Thyroid gland (tissue), 4 donors: ENCODE results near the gene ACAD11. TPM values are rescaled to one million over a fixed set of nuclear protein-coding genes. Genes with fewer than 3 reads are reported as not detected.

Experiments
- DNase-seq, 2 donors: peaks; one replicate each; pipeline ENCODE4 v3.0.0-alpha.2; 2019
- H3K27ac ChIP-seq, 3 donors: fragments of 200-600 bp; sonication (generic); 1 replicate in 2 of 3; 2 replicates in 1 of 3; pipeline ENCODE4 v1.5.1; 2016 to 2019; ENCODE audit warnings: mild to moderate bottlenecking in 1 of 3, moderate library complexity in 1 of 3
- H3K27me3 ChIP-seq: fragments of 200-600 bp; sonication (generic); one replicate; pipeline ENCODE4 v1.5.1; 2019
- H3K36me3 ChIP-seq, 2 donors: fragments of 200-600 bp; sonication (generic); one replicate each; pipeline ENCODE4 v1.5.1; 2016 to 2019
- H3K4me1 ChIP-seq, 2 donors: fragments of 200-600 bp; sonication (generic); one replicate each; pipeline ENCODE4 v1.5.1; 2017 to 2019
- H3K4me3 ChIP-seq, 3 donors: fragments of 200-600 bp; sonication (generic); replicated peaks in 1 of 3; 1 replicate in 2 of 3; 2 replicates in 1 of 3; pipeline ENCODE4 v1.5.1; 2016; ENCODE audit warnings: mild to moderate bottlenecking in 1 of 3
- H3K9me3 ChIP-seq: fragments of 200-600 bp; sonication (generic); one replicate; pipeline ENCODE4 v1.5.1; 2017
- POLR2A ChIP-seq, 2 donors: fragments of 450-650 bp; IDR thresholded peaks; one replicate each; pipeline ENCODE4 v1.6.1; 2017; ENCODE audit warnings: antibody characterized with exemption in 2 of 2, mild to moderate bottlenecking in 2 of 2, moderate library complexity in 1 of 2
- WGBS, 2 donors: methylation state at CpG; one replicate each; pipeline ENCODE4 v1.1.5; 2017; 5-methylcytosine and 5-hydroxymethylcytosine counted together
- intact Hi-C: fragments of 100-400 bp; cut with DNase I; formaldehyde crosslinking; loops from one replicate; pipeline ENCODE4 v1.15.1; 2023
- total RNA-seq, 4 donors: library from RNA; depleted of rRNA; stranded (reverse); fragments of >200 nt; gene quantifications; one replicate each; pipeline ENCODE4 v1.2.3, GENCODE V29; 2016
- TF ChIP-seq, protein P1 (sequence below), 6 experiments: fragments of 200-600 bp in 3 of 6; fragments of 450-650 bp in 3 of 6; sonication (generic) in 3 of 6; IDR thresholded peaks; one replicate each; pipeline ENCODE4 v1.5.1; 2016 to 2019; ENCODE audit warnings: antibody characterized with exemption in 6 of 6, mild to moderate bottlenecking in 2 of 6, inconsistent platforms in 1 of 6, moderate library complexity in 1 of 6

ACAD11 gene
- total RNA-seq, 4 donors from 2014 or later = 34.9 to 42.6 (median 42.3) TPM

DNA sequence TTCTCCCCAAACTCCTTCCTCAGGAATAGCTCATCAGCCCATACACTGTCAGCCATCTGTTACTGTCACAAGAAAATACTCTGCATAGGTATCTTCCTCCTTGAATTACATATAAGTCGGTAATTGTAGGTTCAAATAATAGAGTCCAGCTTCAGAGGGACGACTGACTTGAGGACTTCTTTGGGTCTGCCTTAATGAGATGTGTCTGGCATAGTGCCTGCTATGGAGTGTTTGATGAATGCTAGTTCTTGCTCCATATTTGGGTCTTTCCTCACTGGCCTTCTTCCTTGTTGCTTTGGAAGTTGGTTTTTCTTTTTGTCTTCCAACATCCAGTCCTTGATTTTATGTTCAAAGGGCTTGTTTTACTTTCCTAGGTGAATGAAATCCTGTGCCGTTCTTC is 129.0 kb downstream of the ACAD11 start:
- intact Hi-C loops = no loop called here
- TF ChIP-seq POLR2A (IDR thresholded peaks at IDR 0.05) = no peak
- TF ChIP-seq, protein P1, sequence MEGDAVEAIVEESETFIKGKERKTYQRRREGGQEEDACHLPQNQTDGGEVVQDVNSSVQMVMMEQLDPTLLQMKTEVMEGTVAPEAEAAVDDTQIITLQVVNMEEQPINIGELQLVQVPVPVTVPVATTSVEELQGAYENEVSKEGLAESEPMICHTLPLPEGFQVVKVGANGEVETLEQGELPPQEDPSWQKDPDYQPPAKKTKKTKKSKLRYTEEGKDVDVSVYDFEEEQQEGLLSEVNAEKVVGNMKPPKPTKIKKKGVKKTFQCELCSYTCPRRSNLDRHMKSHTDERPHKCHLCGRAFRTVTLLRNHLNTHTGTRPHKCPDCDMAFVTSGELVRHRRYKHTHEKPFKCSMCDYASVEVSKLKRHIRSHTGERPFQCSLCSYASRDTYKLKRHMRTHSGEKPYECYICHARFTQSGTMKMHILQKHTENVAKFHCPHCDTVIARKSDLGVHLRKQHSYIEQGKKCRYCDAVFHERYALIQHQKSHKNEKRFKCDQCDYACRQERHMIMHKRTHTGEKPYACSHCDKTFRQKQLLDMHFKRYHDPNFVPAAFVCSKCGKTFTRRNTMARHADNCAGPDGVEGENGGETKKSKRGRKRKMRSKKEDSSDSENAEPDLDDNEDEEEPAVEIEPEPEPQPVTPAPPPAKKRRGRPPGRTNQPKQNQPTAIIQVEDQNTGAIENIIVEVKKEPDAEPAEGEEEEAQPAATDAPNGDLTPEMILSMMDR (IDR thresholded peaks at IDR 0.05) = no peak
- no peak for DNase-seq
- no peaks in the 10 kb centered on the region for H3K27me3 ChIP-seq
- no peak overlapping the region for H3K27ac ChIP-seq
- no peak overlapping the region for H3K4me3 ChIP-seq
- WGBS, 2 donors = 89 to 90% methylated on average over 3 of the region's 3 CpGs
- no peaks in the 10 kb centered on the region for H3K9me3 ChIP-seq
- H3K36me3 ChIP-seq = peaks cover 17 to 30% of the 10 kb centered on the region in 2 donors
- H3K4me1 ChIP-seq = no peaks in the 10 kb centered on the region

DNA sequence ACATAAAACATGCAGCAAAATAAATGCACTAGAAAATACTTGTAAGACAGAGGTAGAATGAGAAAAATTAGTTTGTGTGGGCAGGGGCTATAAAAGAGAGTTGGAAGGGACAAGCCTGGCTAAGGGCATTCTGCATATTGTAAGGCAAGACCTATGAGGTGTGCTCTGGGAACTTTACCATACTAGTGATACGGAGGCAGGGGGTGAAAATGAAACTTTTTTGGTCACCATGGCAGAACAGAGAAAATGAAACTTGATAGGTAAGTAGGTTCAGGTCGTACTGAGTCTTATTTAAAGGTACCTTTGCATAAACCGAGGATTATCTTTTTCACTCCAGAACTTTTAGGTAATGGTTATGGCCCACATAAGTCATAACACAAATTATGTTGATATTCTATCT is 137.3 kb downstream of the ACAD11 start:
- no peak overlapping the region for H3K27ac ChIP-seq
- H3K9me3 ChIP-seq = no peaks in the 10 kb centered on the region
- WGBS, 2 donors = 85 to 95% methylated on average over 3 of the region's 3 CpGs
- H3K36me3 ChIP-seq = peaks cover 18 to 39% of the 10 kb centered on the region in 2 donors
- TF ChIP-seq, protein P1 (IDR thresholded peaks at IDR 0.05) = no peak
- no peak for TF ChIP-seq POLR2A (IDR thresholded peaks at IDR 0.05)
- H3K4me3 ChIP-seq = no peak overlapping the region
- intact Hi-C loops = no loop called here
- no peaks in the 10 kb centered on the region for H3K27me3 ChIP-seq
- DNase-seq = no peak
- no peaks in the 10 kb centered on the region for H3K4me1 ChIP-seq

DNA sequence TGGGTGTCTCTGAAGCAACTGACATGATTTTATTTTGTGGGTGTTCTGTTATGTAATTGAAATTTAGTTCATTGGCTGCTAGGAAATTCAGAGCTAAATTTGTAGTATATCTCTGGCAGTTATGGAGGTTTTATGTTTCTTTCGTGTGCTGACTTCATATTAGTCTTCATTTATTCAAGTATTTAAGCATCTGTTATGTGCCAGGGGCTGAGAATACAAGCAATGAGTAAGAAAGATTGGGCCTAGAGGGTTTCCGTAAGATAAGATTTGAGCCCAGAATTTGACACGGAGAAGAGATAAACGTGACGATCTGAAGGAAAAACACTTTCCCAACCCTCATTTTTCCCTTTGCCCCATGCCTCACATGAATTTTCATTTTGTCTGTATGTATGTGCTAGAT is 137.7 kb downstream of the ACAD11 start:
- no peak overlapping the region for H3K27ac ChIP-seq
- H3K9me3 ChIP-seq = no peaks in the 10 kb centered on the region
- TF ChIP-seq, protein P1 (IDR thresholded peaks at IDR 0.05) = no peak
- TF ChIP-seq POLR2A (IDR thresholded peaks at IDR 0.05) = no peak
- DNase-seq = no peak
- no peaks in the 10 kb centered on the region for H3K27me3 ChIP-seq
- peaks cover 18 to 44% of the 10 kb centered on the region in 2 donors for H3K36me3 ChIP-seq
- no peaks in the 10 kb centered on the region for H3K4me1 ChIP-seq
- no peak overlapping the region for H3K4me3 ChIP-seq
- intact Hi-C loops = no loop called here
- 91 to 94% methylated on average over 5 of the region's 5 CpGs for WGBS, 2 donors

DNA sequence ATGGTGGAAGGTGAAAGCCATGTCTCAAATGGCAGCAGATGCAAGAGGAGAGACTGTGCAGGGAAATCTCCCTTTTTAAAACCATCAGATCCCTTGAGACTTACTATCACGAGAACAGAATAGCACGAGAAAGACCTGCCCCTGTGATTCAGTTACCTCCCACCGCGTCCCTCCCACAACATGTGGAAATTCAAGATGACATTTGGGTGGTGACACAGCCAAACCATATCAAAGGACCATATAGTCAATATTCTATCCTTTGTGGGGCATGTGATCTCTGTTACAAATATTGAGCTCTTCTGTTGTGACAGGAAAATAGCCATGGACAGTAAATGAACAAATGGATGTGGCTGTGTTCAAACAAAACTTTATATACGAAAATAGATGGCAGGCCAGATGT is 139.7 kb downstream of the ACAD11 start:
- H3K9me3 ChIP-seq = no peaks in the 10 kb centered on the region
- WGBS, 2 donors = 90 to 93% methylated on average over 5 of the region's 5 CpGs
- DNase-seq = no peak
- no peaks in the 10 kb centered on the region for H3K4me1 ChIP-seq
- intact Hi-C loops = no loop called here
- H3K4me3 ChIP-seq = no peak overlapping the region
- no peak for TF ChIP-seq POLR2A (IDR thresholded peaks at IDR 0.05)
- TF ChIP-seq, protein P1 (IDR thresholded peaks at IDR 0.05) = no peak
- no peaks in the 10 kb centered on the region for H3K27me3 ChIP-seq
- H3K36me3 ChIP-seq = peaks cover 15 to 42% of the 10 kb centered on the region in 2 donors
- H3K27ac ChIP-seq = no peak overlapping the region

DNA sequence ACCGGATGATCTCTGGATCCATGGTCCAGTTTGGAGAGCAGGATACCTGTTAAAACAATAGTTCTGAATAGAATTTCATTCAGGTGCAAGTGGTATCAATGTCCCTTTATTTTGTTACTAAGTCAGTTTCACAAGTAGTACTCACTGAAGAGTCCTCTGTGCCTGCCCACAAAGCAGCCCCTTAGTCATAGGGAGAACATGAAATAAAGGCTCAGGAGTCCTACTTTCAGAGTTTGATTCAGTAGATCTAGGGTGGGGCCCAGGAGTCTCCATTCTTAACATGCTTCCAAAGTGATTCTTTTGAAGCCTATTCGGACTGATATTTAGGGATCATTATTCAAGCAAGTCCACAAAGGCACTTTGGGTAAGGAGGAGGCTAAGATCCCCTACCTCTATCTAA is 142.3 kb downstream of the ACAD11 start:
- no peak for DNase-seq
- 93 to 94% methylated on average over 2 of the region's 2 CpGs for WGBS, 2 donors
- Histone ChIP-seq H3K4me1 (no peaks in the 10 kb centered on the region), H3K9me3 (no peaks in the 10 kb centered on the region), H3K36me3 (peaks cover 15 to 52% of the 10 kb centered on the region in 2 donors), H3K4me3 (no peak overlapping the region), H3K27me3 (no peaks in the 10 kb centered on the region), H3K27ac (no peak overlapping the region)
- TF ChIP-seq, protein P1 (IDR thresholded peaks at IDR 0.05) = no peak
- no peak for TF ChIP-seq POLR2A (IDR thresholded peaks at IDR 0.05)
- intact Hi-C loops = no loop called here
